Measurements from ENCODE around the gene NT5C3B. TPM values are rescaled to one million over a fixed set of nuclear protein-coding genes. Genes with fewer than 3 reads are reported as not detected.

NT5C3B gene
- total RNA-seq, 2 donors from 2014 or later: 62.1 to 69.7 TPM

GRCh38 chr17:41824086-41824485 is 11.9 kb downstream of the NT5C3B start:
- DNase-seq (ENCODE audit: low spot score) (no peak), ATAC-seq (ENCODE audit: insufficient number of reproducible peaks, low FRiP score, low read depth) (no peak)
- Histone ChIP-seq H3K27ac (no peak overlapping the region), H3K27me3 (replicated peaks; ENCODE audit: insufficient read depth) (no peaks in the 10 kb centered on the region), H3K9me3 (no peaks in the 10 kb centered on the region), H3K36me3 (peaks cover 20% of the 10 kb centered on the region), H3K4me3 (no peak overlapping the region), H3K4me1 (ENCODE audit: control insufficient read depth in 1 of 2, low read depth in 2 of 2) (no peaks in the 10 kb centered on the region)
- TF ChIP-seq, protein P1, sequence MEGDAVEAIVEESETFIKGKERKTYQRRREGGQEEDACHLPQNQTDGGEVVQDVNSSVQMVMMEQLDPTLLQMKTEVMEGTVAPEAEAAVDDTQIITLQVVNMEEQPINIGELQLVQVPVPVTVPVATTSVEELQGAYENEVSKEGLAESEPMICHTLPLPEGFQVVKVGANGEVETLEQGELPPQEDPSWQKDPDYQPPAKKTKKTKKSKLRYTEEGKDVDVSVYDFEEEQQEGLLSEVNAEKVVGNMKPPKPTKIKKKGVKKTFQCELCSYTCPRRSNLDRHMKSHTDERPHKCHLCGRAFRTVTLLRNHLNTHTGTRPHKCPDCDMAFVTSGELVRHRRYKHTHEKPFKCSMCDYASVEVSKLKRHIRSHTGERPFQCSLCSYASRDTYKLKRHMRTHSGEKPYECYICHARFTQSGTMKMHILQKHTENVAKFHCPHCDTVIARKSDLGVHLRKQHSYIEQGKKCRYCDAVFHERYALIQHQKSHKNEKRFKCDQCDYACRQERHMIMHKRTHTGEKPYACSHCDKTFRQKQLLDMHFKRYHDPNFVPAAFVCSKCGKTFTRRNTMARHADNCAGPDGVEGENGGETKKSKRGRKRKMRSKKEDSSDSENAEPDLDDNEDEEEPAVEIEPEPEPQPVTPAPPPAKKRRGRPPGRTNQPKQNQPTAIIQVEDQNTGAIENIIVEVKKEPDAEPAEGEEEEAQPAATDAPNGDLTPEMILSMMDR (IDR thresholded peaks at IDR 0.05): no peak

DNA sequence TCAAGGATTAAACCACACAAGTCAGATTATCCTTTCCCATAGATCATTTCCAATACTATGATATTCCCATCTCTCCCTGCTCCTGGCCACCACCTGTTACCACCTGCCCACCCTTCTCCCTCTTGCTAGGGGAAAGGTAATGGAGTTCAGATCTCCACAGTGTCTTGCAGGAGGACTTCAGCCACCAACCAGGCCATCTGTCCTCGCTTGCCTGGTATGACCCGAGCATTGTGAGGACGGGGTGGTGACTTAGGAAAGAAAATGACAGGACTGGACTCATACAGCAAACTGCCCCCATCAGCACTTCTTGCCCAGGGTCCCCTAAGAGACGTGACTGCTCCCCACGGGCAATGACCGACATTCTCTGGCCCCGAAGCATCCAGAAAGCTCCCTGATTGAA is 12.5 kb downstream of the NT5C3B start:
- Histone ChIP-seq H3K36me3 (peaks cover 19% of the 10 kb centered on the region), H3K27ac (no peak overlapping the region), H3K9me3 (no peaks in the 10 kb centered on the region), H3K4me1 (ENCODE audit: control insufficient read depth in 1 of 2, low read depth in 2 of 2) (no peaks in the 10 kb centered on the region), H3K4me3 (no peak overlapping the region), H3K27me3 (replicated peaks; ENCODE audit: insufficient read depth) (no peaks in the 10 kb centered on the region)
- no peak for ATAC-seq (ENCODE audit: insufficient number of reproducible peaks, low FRiP score, low read depth)
- TF ChIP-seq, protein P1 (IDR thresholded peaks at IDR 0.05): no peak
- DNase-seq (ENCODE audit: low spot score): no peak

DNA sequence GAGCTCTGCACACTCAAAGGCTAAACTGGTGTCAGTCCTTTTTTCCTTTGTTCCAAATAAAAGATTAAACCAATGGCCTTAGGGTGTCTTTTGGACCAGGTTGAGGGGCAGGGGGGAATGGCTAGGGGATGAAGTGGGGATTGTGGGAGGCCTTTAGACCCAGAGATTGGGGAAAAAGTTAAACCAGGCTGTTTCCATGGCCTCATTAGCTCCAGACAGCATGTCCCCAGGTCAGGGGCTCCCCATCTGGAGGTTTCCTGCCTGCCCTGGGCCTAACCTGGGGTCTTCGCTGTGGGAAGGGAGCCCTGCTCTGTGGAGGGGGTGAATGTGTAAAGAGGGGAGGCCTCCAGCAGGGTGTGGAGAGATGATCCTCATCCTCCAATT is 12.9 kb downstream of the NT5C3B start:
- TF ChIP-seq, protein P1 (IDR thresholded peaks at IDR 0.05): no peak
- no peak overlapping the region for H3K4me3 ChIP-seq
- DNase-seq (ENCODE audit: low spot score): no peak
- no peak overlapping the region for H3K27ac ChIP-seq
- no peak for ATAC-seq (ENCODE audit: insufficient number of reproducible peaks, low FRiP score, low read depth)
- peaks cover 17% of the 10 kb centered on the region for H3K36me3 ChIP-seq
- no peaks in the 10 kb centered on the region for H3K4me1 ChIP-seq (ENCODE audit: control insufficient read depth in 1 of 2, low read depth in 2 of 2)
- H3K9me3 ChIP-seq: no peaks in the 10 kb centered on the region
- no peaks in the 10 kb centered on the region for H3K27me3 ChIP-seq (replicated peaks; ENCODE audit: insufficient read depth)

GRCh38 chr17:41822216-41823140 is 13.6 kb downstream of the NT5C3B start:
- ATAC-seq (ENCODE audit: insufficient number of reproducible peaks, low FRiP score, low read depth): no peak
- H3K36me3 ChIP-seq: peaks cover 11% of the 10 kb centered on the region

DNA sequence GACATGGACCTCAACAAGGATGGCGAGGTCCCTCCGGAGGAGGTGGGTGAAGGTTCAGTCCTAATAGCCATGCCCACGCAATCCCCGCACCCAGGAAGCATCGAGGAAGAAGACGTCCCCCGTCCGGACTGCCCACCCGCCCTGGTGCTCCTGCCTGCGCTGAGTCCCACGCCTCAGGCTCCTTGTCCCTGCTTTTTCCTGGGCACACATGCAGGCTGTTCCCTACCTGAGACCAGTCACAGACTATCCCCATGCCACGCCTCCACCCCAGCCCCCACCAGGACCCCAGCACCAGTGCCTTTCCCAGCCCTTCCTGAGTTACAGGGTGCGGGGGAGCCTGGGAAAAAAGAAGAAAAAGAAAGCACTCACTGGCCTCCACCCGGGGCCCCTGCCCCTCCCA is 14.3 kb downstream of the NT5C3B start:
- Histone ChIP-seq H3K27me3 (replicated peaks; ENCODE audit: insufficient read depth) (no peaks in the 10 kb centered on the region), H3K4me3 (no peak overlapping the region), H3K36me3 (peaks cover 9% of the 10 kb centered on the region), H3K27ac (no peak overlapping the region), H3K4me1 (ENCODE audit: control insufficient read depth in 1 of 2, low read depth in 2 of 2) (no peaks in the 10 kb centered on the region), H3K9me3 (no peaks in the 10 kb centered on the region)
- TF ChIP-seq, protein P1 (IDR thresholded peaks at IDR 0.05): no peak
- ATAC-seq (ENCODE audit: insufficient number of reproducible peaks, low FRiP score, low read depth): no peak
- DNase-seq (ENCODE audit: low spot score): no peak

More at GRCh38 chr17:41822216-41823140, 13.6 kb downstream of the NT5C3B start:
- Histone ChIP-seq H3K27me3 (replicated peaks; ENCODE audit: insufficient read depth) (no peaks in the 10 kb centered on the region), H3K9me3 (no peaks in the 10 kb centered on the region), H3K4me1 (ENCODE audit: control insufficient read depth in 1 of 2, low read depth in 2 of 2) (no peaks in the 10 kb centered on the region), H3K4me3 (no peak overlapping the region), H3K27ac (no peak overlapping the region)
- TF ChIP-seq, protein P1 (IDR thresholded peaks at IDR 0.05): no peak
- DNase-seq (ENCODE audit: low spot score): no peak
